BE2C (cell line): ENCODE measurements around the gene HNRNPC.

Experiments used
- DNase-seq: peaks from one replicate; pipeline ENCODE4 v3.0.0-alpha.2; 2020
- H3K27me3 ChIP-seq: fragments of 250-450 bp; sonication (Bioruptor Pico); 2 replicates; pipeline ENCODE4 v1.5.1; 2020; ENCODE audit warnings: mild to moderate bottlenecking
- H3K36me3 ChIP-seq: fragments of 250-450 bp; sonication (Bioruptor Pico); 2 replicates; pipeline ENCODE4 v1.5.1; 2020; ENCODE audit warnings: mild to moderate bottlenecking
- H3K4me1 ChIP-seq: fragments of 250-450 bp; sonication (Bioruptor Pico); 2 replicates; pipeline ENCODE4 v1.5.1; 2020
- H3K4me3 ChIP-seq: 2 replicates; pipeline ENCODE4 v1.5.1; 2011; ENCODE audit warnings: low read depth, low read length
- H3K9me3 ChIP-seq: fragments of 250-450 bp; sonication (Bioruptor Pico); 2 replicates; pipeline ENCODE4 v1.5.1; 2020
- CTCF ChIP-seq: IDR thresholded peaks from 2 replicates; pipeline ENCODE4 v1.5.1; 2012; ENCODE audit warnings: mild to moderate bottlenecking, low read depth, low read length

Gene HNRNPC

GRCh38 chr14:21238823-21239518 is 30.3 kb downstream of the HNRNPC start:
- no peak for TF ChIP-seq CTCF
- Histone ChIP-seq H3K4me3 (no peak overlapping the region), H3K27me3 (no peaks in the 10 kb centered on the region), H3K9me3 (no peaks in the 10 kb centered on the region), H3K36me3 (peaks cover 83% of the 10 kb centered on the region), H3K4me1 (no peaks in the 10 kb centered on the region; the same call in 1 of the 2 replicates)
- DNase-seq, result no peak

- H3K9me3 ChIP-seq, result no peaks in the 10 kb centered on the region
- no peak for TF ChIP-seq CTCF
- no peak overlapping the region for H3K4me3 ChIP-seq
- no peak for DNase-seq
- H3K27me3 ChIP-seq, result no peaks in the 10 kb centered on the region
- no peaks in the 10 kb centered on the region; the same call in 1 of the 2 replicates for H3K4me1 ChIP-seq
- H3K36me3 ChIP-seq, result peaks cover 83% of the 10 kb centered on the region
Measured at GRCh38 chr14:21236948-21237797, 32.1 kb downstream of the HNRNPC start.

GRCh38 chr14:21234112-21234511 is 35.1 kb downstream of the HNRNPC start:
- Histone ChIP-seq H3K4me3 (no peak overlapping the region), H3K9me3 (no peaks in the 10 kb centered on the region), H3K27me3 (no peaks in the 10 kb centered on the region), H3K4me1 (no peaks in the 10 kb centered on the region; the same call in 1 of the 2 replicates), H3K36me3 (peaks cover 96% of the 10 kb centered on the region)
- TF ChIP-seq CTCF, result no peak
- DNase-seq, result no peak

GRCh38 chr14:21233457-21234076 is 35.7 kb downstream of the HNRNPC start:
- H3K9me3 ChIP-seq, result no peaks in the 10 kb centered on the region
- no peaks in the 10 kb centered on the region for H3K27me3 ChIP-seq
- peaks cover 96% of the 10 kb centered on the region for H3K36me3 ChIP-seq
- DNase-seq, result no peak
- peak; percentile 53 for TF ChIP-seq CTCF
- no peaks in the 10 kb centered on the region; the same call in 1 of the 2 replicates for H3K4me1 ChIP-seq
- no peak overlapping the region for H3K4me3 ChIP-seq

GRCh38 chr14:21231020-21231652 is 38.1 kb downstream of the HNRNPC start:
- H3K4me1 ChIP-seq, result no peaks in the 10 kb centered on the region; the same call in 1 of the 2 replicates
- TF ChIP-seq CTCF, result no peak
- no peak for DNase-seq
- H3K9me3 ChIP-seq, result no peaks in the 10 kb centered on the region
- no peaks in the 10 kb centered on the region for H3K27me3 ChIP-seq
- peaks cover 96% of the 10 kb centered on the region for H3K36me3 ChIP-seq
- no peak overlapping the region for H3K4me3 ChIP-seq
